Measurements from ENCODE around the gene ANKH.
A peak's percentile ranks its signal among the peaks of the same experiment; 100 is the strongest.

Gene ANKH

DNA sequence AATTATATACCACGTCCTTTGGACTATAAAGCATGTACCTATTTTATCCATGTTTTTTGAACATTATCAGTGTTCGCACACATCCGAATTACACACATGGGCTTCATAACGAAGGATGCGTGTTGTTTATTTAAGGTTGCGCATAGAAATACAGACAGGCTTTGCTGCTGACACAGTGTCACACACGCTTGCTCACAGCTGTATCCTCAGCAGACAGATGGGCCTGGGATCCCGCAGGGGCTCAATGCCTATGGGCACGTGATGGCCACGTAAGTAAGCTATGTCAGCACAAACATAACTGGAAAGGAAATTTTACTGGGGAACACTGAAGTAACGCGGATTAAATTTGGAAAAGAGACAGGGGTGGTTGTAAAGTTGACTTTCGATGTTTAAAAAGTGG lies 130.4 kb downstream of the ANKH start:
- no peak for DNase-seq (ENCODE audit: low read depth in 4 of 4, low spot score in 1 of 4)

DNA sequence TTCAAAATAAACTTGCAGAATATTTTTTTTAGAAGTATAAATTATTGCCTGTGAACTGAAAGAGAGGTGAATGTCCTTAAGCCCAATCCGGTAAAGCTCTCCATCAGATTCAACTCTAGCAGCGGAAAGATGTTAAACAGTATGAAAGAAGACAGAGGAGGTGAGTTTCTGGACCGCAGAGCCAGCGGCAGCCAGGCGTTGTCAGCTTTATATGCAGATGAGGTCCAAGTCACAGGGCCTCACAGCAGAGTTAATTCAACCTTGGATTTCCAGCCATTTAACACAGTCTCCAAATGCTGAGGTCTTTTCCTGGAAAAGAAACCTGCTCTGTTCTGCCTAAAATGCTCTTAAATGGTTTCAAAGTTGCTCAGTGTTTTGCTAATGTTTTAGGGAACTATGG lies 131.6 kb downstream of the ANKH start:
- no peak for DNase-seq (ENCODE audit: low read depth in 4 of 4, low spot score in 1 of 4)

DNA sequence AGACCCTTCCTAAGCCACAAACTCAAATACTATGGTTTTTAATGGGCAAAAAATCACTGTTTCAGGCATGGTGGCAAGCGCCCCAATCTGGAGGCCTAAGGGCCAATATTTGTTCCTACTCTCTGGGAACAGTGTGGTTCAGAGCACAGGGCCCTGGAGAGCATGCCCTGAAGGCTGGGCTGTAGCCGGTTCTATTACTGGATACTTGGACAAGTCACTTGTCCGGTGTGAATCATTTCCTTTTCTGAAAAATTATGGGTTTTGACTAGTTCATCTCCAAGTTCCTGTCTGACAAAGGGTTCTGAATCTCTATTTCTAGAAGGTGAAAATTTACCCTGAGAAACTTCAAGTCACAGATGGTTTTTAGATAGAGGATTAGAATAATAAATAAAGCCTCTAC lies 132.0 kb downstream of the ANKH start:
- DNase-seq (ENCODE audit: low read depth in 4 of 4, low spot score in 1 of 4): no peak

DNA sequence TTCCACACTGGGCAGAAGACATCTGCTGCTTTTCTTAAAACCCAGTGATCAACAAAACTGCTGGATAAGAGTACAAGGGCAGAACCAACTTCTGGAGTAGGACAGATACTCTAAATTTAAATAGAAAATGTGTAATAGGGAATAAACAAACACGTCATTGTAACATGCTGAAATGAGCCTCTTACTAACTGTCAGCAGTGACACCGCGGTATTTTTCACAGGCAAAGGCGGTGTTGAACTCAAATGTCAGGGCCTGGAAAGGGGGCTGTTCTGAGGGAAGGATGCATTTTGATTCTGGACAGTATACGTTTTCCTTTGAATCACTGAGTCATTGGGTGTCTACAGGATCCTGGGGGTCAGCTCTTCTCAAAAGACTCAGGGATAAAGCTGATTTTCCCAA lies 133.5 kb downstream of the ANKH start:
- no peak for DNase-seq (ENCODE audit: low read depth in 4 of 4, low spot score in 1 of 4)

DNA sequence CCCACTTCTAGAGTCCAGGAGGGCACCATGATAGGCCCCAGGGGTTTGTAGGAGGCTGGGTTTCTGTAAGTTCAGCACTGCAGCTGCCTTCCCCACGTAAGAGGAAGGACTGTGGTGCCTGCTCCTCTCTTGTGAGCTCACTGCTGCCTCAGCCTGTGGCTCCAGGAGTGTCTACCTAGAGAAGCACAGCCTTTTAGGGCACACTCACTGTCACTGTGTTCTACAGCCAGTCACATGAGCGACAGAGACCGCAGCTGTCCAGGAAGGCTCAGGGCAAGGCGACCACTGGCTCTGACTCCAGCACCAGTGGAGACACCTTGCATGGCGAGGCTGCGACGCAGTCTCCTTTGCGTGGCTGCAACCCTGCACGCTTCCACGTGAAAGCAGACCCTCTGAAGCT lies 134.3 kb downstream of the ANKH start:
- DNase-seq (ENCODE audit: low read depth in 4 of 4, low spot score in 1 of 4): no peak

DNA sequence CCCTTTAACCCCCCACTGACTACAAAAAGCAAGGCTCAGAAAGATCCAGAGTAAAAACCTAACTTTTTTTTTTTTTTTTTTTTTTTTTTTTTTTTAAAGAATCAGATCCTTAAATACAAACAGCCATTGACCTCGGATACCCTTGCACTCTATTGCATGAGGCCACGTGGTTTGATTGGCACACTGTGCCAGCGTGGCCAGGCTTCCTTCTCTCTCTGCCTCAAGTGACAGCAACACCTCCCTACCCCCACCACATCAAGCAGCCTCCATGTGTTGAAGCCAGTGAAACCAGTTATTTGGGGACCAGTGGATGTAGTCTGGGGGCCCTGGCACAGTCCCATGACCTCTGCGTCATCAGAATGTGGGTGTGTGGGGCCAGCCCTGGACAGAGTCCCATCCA lies 135.6 kb downstream of the ANKH start:
- no peak for DNase-seq (ENCODE audit: low read depth in 4 of 4, low spot score in 1 of 4)

DNA sequence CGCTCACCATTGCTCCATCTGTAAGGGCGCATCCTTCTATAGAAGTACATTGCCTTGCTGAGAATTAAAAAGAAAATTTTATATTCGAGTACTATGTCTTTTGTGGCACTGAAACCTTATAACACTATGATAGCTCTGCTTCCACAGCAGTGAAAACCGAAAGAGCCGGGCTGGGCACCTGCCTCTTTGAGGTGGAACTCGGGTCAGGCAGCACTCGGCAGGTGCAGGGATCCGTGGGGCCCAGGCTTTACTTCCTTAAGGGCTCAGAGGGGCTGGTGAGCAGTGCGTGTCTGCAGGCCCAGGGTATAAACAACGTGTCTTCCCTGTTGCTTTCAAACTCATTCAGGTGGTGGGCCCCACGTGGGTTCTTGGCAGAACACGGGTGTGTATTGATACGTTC lies 137.2 kb downstream of the ANKH start:
- no peak for DNase-seq (ENCODE audit: low read depth in 4 of 4, low spot score in 1 of 4)

DNA sequence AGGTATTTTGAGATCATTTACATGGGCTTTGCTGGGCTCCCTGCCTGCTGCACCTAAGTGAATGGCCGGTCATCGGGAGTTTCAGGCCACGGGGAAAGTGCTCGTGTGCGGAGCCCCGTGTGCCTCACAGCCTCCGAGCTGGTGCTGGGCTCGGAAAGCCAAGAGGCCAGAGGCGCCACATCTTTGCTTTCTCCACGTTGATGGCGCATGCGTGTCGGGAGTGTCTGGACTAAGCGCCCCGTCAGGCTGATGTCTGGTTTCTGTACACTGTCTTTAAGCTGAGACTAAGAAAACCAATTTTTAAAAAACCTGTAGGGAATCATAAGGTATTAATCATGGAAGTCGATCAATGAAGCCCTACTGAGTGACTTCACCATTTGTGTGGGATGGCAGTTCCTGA lies 137.9 kb downstream of the ANKH start:
- no peak for DNase-seq (ENCODE audit: low read depth in 4 of 4, low spot score in 1 of 4)

DNA sequence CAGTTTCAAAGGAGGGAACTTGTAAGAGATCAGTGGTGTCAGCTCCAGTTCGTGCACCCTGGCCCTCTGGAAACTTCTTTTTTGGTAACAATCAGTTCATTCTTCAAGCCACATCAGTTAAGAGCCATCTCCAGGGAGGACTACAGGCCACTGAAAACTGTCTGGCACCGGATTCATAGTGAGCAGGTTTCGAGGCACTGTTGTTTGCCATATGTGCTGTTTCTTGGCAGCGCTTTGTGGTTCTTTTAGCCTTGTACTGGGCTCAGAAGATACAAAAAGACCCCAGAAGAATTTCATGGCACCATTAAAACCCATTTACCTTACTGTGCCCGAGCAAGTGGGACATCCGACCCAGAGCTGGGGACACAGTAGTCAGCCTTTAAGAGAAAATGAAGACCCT lies 138.6 kb downstream of the ANKH start:
- DNase-seq (ENCODE audit: low read depth in 4 of 4, low spot score in 1 of 4): no peak

DNA sequence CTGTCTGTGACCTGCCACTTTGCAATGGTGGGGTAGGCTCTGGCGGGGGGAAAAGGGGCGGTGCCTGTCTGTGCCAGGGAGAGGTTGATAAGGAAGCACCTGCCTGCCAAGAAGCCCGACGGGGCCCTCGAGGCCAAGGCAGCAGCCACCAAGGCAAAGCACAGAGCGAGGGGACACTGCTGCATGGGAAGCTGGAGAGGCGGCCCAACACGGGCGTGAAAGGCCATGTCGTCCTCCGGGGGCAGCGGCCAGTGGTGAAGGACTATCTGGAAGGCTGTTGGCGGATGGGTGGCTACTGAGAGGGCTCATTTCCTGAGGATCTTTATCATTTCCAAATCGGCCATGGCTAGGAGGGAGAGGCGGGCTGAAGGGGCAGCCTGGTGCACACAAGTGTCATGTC lies 140.7 kb downstream of the ANKH start:
- no peak for DNase-seq (ENCODE audit: low read depth in 4 of 4, low spot score in 1 of 4)

DNA sequence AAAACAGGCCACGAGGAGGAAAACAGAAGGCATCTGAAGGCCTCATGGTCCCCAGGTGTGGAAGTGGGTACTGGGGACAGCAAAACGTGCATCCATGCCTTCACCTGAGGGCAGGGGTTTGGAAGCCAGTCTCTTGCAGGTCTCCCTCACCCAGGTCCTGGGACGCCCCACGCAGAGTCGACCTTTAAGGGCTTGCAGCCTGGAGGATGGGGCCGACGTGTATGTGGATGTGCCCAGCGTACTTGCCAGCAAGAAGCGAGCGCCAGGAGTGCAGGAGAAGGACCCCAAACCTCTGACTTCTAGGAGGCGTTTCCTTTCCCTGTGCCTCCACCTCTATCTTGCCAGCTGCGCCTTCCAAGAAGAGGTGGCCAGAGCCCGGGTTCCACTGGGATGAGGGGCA lies 141.1 kb downstream of the ANKH start:
- DNase-seq (ENCODE audit: low read depth in 4 of 4, low spot score in 1 of 4): no peak

DNA sequence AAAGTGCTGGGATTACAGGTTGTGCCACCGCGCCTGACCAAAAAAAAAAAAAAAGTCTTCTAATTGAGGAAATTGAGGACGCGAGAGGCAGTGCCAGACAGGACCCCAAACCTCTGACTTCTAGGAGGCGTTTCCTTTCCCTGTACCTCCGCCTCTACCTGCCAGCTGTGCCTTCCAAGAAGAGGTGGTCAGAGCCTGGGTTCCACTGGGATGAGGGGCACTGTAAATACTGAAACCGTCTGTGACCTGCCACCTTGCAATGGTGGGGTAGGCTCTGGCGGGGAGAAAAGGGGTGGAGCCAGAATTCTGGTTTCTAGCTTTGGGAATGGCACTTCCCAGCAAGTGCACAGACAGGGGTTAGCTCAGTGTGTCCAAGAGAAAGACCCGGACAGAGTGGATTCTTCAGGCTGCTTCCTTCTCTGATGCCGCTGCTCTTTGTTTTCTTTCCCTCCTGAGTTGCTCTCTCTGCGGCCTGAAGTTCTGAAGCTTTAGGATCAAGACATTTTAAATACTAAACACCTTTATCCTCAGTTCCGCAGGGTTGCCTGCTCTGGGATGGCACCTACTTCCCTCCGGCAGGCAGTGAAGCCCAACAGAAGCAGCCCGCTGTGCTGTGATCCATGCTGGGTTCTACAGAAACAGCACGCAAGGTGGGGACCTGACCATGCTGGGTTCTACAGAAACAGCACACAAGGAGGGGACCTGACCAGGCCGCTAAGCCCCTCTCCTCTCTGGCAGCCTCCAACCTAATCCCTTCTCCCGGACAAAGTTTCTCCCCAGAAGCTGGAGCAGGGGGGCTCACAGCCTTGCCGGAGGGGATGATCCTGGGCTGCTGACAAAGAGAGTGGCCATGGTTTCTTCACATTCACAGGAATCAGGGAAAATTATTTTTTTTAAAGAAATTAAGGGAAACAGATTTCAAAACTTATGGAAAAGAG lies 141.9 kb downstream of the ANKH start:
- no peak for DNase-seq (ENCODE audit: low read depth in 4 of 4, low spot score in 1 of 4)

DNA sequence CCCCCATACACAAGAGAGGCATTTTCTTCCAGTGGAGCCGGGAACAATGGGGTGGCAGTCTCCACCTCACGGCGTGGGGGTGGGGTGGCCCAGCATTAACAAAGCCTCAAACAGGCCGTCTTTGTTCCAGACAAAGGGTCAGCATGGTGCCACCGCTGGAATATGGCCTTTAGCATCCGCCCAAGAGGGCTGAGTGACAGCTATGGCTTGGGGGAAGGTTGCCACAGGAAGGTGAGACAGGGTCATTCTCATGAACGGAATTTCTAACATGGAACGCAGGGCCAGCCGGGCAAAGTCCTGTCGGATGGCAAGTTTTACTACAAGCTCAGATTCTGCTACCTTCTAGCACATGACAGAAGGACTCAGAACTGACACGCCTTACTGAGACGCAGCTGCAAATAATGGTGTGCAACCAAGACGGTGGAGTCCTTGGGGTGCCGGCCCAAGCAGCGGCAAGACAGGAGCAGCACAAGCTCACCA lies 143.1 kb downstream of the ANKH start:
- DNase-seq (ENCODE audit: low read depth in 4 of 4, low spot score in 1 of 4): no peak

DNA sequence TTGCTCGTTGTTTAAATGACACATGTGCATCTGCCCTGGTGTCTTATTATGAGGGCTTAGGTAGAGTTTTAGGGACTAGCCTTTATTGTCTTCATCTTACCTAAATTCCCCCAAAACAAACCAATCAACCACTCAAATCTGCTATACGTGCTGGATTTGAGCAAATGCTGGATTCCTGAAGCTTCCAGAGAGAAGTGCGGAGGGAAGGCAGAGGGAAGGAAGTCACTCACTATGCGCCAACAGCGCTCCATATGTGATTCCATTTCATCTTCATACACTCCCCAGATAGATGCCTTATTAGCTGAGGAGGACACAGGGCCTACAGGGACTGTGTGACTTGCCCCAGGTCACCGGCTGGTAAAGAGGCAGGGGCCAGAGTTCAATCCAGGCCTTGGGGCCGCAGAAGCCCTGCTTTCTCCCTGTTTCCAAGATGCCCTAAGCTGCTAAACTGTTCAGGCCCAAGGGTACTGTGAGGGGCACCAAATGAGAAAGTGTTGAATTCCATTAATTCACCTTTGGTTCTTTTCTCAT lies 143.6 kb downstream of the ANKH start:
- no peak for DNase-seq (ENCODE audit: low read depth in 4 of 4, low spot score in 1 of 4)

DNA sequence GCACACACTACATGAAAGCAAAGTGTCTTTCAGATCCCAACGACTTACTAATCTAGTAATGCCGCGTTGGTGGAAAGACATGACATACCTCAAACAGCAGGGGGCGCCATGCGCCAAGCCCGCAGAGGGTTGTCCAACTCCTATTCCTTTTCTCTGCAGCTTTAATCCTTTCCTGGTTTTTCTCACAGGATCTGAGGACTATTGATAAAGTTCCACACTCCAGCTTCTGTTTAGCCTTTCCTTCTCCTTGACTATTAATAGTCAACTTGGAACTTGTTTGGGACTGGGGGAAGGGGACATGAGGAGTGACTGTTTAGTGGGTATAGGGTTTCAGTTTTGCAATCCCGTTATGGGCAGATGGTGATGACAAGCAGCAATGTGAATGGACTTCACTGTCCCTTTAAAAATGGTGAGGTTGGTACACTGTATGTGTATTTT lies 144.1 kb downstream of the ANKH start:
- DNase-seq (ENCODE audit: low read depth in 4 of 4, low spot score in 1 of 4): peak; percentile 53 to 62 (median 58)

DNA sequence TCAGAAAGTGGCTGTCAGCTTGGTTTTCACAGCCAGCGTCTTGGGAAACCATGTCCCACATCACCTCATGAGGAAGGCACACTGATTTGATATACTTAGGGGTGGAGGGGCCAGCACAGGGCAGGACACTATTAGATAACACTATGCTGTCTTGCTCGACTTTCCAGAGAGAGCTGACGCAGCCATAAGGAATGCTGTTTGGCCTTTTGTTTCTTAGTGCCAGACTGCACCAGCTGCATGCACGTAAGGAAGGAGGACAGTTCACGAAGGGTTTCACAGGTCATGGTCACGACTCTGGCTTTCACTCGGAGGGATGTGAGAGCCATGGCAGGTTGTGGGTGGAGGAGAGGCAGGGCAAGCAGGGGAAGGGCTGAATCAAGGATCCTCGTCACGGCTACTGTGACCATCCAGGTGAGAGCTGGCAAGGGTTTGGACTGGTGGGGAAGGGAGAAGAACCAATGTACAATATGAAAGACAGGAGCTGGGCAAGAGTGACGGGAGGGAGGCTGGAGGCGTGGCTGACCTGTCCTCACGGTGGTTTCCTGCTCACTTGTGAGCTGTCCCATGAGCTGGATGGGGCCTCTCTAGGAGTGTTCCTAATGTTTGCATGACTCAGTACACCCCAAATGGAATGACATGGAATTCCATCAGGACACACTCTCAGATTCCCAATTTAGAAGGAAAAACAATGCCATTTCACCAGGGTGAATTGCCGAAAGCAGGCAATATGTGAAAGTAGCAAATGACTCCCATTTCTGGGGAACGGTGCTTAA lies 145.3 kb downstream of the ANKH start:
- DNase-seq (ENCODE audit: low read depth in 4 of 4, low spot score in 1 of 4): no peak

DNA sequence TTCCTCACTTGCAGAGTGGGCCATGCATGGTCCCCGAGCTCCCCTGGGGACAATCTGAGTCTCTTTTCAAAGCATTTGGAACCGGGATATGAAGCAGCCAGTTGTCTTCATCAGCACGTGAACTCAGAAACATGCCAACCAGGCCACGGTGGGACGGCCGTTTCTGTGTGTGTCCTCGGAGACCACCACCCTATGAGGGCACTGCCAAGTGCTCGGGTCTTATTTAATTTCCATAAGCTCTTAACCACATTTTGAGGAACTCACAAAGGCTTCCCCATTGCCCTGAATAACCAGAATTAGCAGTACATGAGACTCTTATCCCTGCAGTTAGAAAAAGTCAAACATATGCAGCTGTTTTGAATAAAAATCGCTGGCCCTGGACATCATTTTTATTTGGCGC lies 146.9 kb downstream of the ANKH start:
- DNase-seq (ENCODE audit: low read depth in 4 of 4, low spot score in 1 of 4): no peak

DNA sequence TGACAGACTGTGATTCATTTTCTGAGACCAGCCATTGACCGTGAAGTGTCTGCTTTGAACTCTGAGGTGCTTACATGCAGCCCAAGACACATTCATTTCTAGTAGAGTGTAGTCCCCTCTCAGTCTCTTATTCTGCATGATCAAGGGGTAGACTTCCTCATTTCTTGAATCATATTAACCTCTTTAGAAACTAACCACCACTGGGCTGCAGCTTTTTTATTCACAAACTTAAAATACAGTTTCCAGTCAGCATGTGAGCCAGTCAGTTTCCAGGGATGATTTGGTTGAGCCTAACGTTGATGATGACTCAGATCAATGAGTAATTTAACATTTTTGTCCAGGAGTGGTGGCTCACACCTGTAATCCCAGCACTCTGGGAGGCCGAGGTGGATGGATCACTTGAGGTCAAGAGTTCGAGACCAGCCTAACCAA lies 147.9 kb downstream of the ANKH start:
- DNase-seq (ENCODE audit: low read depth in 4 of 4, low spot score in 1 of 4): no peak

DNA sequence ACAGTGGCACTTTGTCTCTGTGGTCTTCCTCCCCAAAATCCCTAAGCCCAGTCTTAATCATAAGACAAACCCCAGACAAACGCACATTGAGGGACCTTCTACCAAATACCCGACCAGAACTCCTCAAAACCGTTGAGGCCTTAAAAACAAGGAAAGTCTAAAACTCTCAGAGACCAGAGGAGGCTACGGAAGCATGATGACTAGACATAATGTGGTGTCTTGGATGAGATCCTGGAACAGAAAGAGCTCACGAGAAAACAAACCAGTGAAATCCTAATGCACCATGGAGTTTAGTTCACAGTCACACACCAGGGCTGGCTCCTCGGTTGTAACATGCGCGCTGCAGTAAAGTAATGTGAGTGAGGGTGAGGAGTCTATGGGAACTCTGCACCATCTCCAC lies 148.7 kb downstream of the ANKH start:
- no peak for DNase-seq (ENCODE audit: low read depth in 4 of 4, low spot score in 1 of 4)

DNA sequence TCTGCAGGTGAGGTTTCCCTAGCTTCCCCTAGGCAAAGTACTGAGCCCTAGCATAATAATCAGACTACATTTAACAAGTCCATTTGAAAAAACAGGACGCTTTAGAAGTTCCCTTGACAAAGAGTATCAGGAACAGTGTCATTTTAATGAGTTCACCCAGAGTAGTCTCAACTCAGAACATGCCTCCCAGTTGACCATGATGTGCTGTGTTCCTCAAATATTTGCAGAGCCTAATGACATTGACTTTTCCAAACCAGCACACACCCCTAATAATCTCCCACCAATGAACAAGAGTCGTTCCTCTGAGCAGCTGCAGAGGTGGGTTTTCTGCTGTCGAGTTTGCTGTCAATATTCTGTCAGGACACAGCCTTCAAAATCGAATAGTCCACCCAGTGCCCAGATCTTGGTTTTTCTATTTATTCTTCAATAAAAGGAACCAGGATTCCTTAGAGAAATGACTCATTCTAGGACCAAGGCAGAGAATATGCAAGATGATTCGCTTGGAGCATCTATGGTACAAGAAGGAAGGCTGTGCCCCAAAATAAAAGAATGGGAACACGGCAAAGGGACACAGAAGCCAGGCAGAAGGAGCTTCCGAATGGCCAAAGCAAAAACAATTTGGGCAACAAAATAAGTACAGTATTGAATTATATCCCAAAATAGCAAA lies 149.5 kb downstream of the ANKH start:
- DNase-seq (ENCODE audit: low read depth in 4 of 4, low spot score in 1 of 4): no peak

DNA sequence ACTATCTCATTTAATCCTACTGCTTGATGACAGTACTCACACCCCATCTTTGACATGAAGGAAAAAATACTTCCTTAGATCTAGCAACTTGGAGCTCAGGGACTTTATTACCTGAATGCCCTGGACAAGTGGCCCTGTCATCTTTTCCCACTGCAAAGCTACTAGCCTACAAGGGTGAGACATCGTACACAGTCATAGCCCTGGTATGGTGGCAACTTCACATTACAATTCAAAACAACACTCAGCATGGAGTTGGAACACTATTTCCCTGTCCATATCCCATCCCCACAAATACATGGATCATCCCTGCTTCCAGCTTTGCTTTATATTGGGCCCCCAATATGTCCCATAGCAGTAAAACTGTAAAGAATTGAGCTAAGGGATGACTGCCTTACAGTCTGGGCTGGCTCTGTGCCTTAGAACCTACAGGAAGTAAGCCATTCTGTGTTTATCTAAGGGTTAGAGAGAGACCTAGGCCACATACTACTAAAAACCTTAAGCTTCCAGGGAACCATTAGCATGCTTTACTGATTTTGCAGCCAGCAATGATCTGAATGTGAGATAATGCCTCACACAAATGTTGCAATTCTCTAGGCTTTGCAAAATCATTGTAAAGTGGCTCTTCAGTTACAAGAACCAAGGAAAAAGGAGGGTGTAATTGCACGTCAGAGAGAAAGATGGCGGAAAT lies 151.2 kb downstream of the ANKH start:
- DNase-seq (ENCODE audit: low read depth in 4 of 4, low spot score in 1 of 4): no peak

Measured in stimulated activated CD4-positive, alpha-beta T cell treated with anti-CD3 and anti-CD28 coated beads, Interleukin-1b, Interleukin-23, amount 100 ng/mL, for 24 hours (primary cell).